ENCODE data around the gene SIAE.

SIAE gene

GRCh38 chr11:124670732-124671131 lies 2.8 kb downstream of the SIAE start:
- DNase-seq, result peak; percentile 94
- in situ Hi-C loops (cut with MboI; ENCODE audit: low pct_unique_long_range_greater_than_20kb, low sequenced_read_pairs), result loop anchor here (25.0 kb wide), 1 partner anchor 167 kb away; no protein-coding TSS in a partner anchor

DNA sequence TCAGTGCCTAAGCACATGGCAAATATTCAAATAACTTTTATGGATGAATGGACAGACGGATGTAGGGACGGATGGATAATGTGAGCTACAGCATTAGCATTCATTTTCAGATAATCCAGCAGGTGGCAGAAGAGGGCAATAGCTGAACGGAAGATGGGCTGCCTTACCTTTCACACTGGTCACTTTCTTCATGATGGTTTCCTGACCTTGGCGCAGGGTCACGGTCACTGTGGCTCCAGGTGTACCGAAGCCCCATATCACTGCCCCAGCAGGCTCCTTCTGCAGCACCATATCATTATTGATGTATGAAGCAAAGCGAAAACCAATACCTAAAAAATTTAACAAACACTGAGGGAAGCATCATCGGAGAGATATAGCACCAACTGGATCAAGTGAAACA lies 4.3 kb downstream of the SIAE start:
- in situ Hi-C loops (cut with MboI; ENCODE audit: low pct_unique_long_range_greater_than_20kb, low sequenced_read_pairs), result loop anchor here (25.0 kb wide), 1 partner anchor 168 kb away; no protein-coding TSS in a partner anchor

GRCh38 chr11:124667601-124668000 lies 5.9 kb downstream of the SIAE start:
- in situ Hi-C loops (cut with MboI; ENCODE audit: low pct_unique_long_range_greater_than_20kb, low sequenced_read_pairs), result loop anchor here (25.0 kb wide), 1 partner anchor 170 kb away; no protein-coding TSS in a partner anchor

More for the DNA sequence above, 4.3 kb downstream of the SIAE start:
- peak; percentile 55 for DNase-seq

GRCh38 chr11:124663861-124664260 lies 9.7 kb downstream of the SIAE start:
- DNase-seq, result no peak
- in situ Hi-C loops (cut with MboI; ENCODE audit: low pct_unique_long_range_greater_than_20kb, low sequenced_read_pairs), result loop anchor here (25.0 kb wide), 1 partner anchor 173 kb away; no protein-coding TSS in a partner anchor

More at GRCh38 chr11:124667601-124668000, 5.9 kb downstream of the SIAE start:
- no peak for DNase-seq

GRCh38 chr11:124662106-124662505 lies 11.4 kb downstream of the SIAE start:
- in situ Hi-C loops (cut with MboI; ENCODE audit: low pct_unique_long_range_greater_than_20kb, low sequenced_read_pairs), result loop anchor here (25.0 kb wide), 1 partner anchor 175 kb away; no protein-coding TSS in a partner anchor
- no peak for DNase-seq

DNA sequence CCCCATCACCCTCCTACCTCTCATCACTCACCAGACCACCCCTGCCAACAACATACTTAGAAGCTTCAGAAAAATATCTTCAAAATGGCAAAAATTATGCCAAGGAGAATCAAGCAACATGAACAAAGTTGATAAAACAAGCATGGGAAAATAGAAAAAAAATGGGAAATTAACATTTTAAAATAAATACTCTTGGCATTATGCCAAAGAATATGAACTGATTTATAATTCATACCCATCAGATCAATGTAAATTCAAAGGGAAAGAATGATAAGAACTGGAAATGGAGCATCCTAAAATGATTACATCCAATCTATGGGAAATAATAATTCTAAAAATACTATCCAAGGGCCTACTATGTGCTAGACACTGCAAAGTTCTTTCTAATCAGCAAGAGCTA lies 12.0 kb downstream of the SIAE start:
- in situ Hi-C loops (cut with MboI; ENCODE audit: low pct_unique_long_range_greater_than_20kb, low sequenced_read_pairs), result loop anchor here (25.0 kb wide), 1 partner anchor 176 kb away; no protein-coding TSS in a partner anchor
- DNase-seq, result no peak

DNA sequence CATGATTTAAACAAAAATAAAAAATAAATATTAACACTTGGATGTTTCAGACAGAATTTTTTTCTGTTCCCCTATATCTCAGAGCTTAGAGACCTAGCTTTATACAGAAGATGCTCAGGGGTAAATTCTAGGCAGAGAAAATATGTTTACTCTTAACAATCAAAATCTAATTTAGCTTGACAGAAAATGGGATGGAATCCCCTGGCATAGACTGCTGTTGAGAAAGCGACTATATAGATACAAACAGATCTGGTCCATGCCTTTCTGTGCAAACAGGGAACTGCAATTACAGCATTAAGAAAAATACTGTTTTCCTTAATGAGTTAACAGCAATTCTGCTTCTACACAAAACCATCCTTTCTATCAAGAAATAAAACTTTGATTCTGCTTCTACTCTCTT lies 14.6 kb downstream of the SIAE start:
- in situ Hi-C loops (cut with MboI; ENCODE audit: low pct_unique_long_range_greater_than_20kb, low sequenced_read_pairs), result loop anchor here (25.0 kb wide), 1 partner anchor 178 kb away; no protein-coding TSS in a partner anchor
- DNase-seq, result no peak

- in situ Hi-C loops (cut with MboI; ENCODE audit: low pct_unique_long_range_greater_than_20kb, low sequenced_read_pairs), result loop anchor here (25.0 kb wide), 1 partner anchor 179 kb away; no protein-coding TSS in a partner anchor
- DNase-seq, result no peak
Observed at GRCh38 chr11:124658501-124658900, 15.0 kb downstream of the SIAE start.

DNA sequence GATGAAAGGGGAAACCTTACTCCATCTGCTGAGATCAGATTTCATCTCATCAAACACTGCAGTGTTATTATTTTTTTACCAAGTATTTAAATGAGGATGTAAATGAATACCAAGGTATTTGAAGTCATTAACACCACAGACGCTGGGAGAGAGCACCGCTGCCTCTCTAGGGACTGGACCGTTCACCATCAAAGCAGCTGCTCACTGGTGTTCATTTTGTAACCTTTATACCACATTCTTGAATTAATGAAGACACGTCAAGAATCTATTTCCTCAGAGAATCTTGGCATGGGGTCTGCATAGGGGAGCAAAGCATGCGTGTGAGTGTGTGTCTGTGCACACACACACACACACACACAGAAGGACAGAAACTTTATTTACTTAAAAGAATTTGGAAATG lies 15.6 kb downstream of the SIAE start:
- in situ Hi-C loops (cut with MboI; ENCODE audit: low pct_unique_long_range_greater_than_20kb, low sequenced_read_pairs), result loop anchor here (25.0 kb wide), 1 partner anchor 179 kb away; no protein-coding TSS in a partner anchor
- no peak for DNase-seq

GRCh38 chr11:124656774-124657630 lies 16.5 kb downstream of the SIAE start:
- in situ Hi-C loops (cut with MboI; ENCODE audit: low pct_unique_long_range_greater_than_20kb, low sequenced_read_pairs), result loop anchor here (25.0 kb wide), 1 partner anchor 180 kb away; no protein-coding TSS in a partner anchor
- no peak for DNase-seq

GRCh38 chr11:124648610-124649009 lies 24.9 kb downstream of the SIAE start:
- in situ Hi-C loops (cut with MboI; ENCODE audit: low pct_unique_long_range_greater_than_20kb, low sequenced_read_pairs), result no loop called here
- DNase-seq, result no peak

DNA sequence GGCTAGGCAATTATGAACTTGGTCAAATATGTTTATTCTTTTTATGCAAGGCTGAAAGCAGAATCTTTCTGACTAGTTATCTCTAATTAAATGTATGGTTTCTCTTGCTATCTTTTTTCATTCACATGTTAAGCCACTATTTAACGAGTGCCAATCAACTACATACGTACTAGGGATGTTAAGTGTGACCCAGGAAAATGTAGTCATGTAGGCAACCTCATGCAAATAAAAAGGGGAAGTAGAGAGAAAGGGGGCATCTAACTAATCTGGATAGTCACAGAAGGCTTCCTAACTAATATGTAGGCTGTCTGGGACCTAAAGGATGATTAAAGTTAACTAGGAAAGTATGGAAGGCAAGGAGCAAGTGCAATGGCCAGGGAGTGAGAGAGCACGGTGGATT lies 27.4 kb downstream of the SIAE start:
- peak; percentile 29 for DNase-seq
- in situ Hi-C loops (cut with MboI; ENCODE audit: low pct_unique_long_range_greater_than_20kb, low sequenced_read_pairs), result no loop called here

GRCh38 chr11:124644426-124645280 lies 28.9 kb downstream of the SIAE start:
- in situ Hi-C loops (cut with MboI; ENCODE audit: low pct_unique_long_range_greater_than_20kb, low sequenced_read_pairs), result no loop called here
- peak; percentile 74 for DNase-seq

DNA sequence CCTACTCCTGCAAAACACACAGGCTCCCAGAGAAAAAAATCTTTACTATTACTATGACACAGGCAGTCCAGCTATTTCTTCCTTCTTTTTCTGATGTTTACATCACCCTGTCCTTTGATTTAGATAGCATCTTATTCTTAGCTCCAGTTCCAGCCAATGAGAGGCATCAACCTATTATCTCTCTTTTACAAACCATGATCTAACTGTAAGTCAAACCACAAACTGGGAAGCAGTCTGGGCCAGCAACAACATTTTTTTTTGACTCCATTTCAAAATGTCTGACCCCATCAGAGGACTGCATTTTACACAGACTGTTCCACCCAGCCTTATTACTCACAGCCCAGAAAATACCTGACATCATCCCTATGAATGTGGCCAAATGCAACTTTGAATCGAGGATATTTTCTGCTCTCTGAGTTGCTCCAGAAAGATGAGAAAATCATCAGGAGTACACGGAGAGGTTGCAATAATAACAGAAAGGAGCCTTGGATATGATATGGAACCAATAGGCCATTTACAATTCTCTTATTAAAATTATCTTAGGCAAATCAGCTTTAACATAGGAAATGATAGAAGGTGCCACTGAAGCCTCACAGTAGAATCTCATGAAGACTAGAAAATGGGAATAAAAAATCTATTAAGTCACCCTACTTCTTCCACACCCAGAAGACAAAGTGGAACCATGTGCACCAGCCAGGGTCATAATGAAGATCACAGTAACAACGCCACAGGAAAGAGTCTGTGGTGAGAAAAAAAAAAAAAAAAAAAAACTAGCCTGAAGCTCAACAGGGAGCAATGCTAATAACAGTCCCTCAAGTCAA lies 29.7 kb downstream of the SIAE start:
- in situ Hi-C loops (cut with MboI; ENCODE audit: low pct_unique_long_range_greater_than_20kb, low sequenced_read_pairs), result no loop called here
- DNase-seq, result peak; percentile 25

- in situ Hi-C loops (cut with MboI; ENCODE audit: low pct_unique_long_range_greater_than_20kb, low sequenced_read_pairs), result no loop called here
- DNase-seq, result no peak
Observed at GRCh38 chr11:124643042-124643604, 30.4 kb downstream of the SIAE start.

DNA sequence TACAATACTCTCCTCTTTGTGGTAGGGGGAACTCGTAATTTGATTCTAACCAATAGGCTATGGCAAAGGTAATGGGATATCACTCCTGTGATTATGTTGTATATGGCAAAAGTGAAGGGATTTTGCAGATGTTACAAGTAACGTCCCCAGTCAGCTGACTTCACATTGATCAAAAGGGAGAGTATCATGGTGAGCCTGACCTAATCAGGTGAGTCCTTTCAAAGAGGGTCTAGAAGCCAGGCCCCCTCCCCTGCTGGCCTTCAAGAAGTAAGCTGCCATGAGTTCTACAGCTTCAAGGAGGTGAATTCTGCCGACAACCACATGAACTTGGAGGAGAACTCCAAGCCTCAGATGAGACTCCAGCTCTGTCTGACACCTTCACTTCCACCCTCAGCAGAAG lies 30.9 kb downstream of the SIAE start:
- in situ Hi-C loops (cut with MboI; ENCODE audit: low pct_unique_long_range_greater_than_20kb, low sequenced_read_pairs), result no loop called here
- DNase-seq, result no peak

- DNase-seq, result peak; percentile 44
- in situ Hi-C loops (cut with MboI; ENCODE audit: low pct_unique_long_range_greater_than_20kb, low sequenced_read_pairs), result no loop called here
Observed at GRCh38 chr11:124640666-124641065, 32.9 kb downstream of the SIAE start.

DNA sequence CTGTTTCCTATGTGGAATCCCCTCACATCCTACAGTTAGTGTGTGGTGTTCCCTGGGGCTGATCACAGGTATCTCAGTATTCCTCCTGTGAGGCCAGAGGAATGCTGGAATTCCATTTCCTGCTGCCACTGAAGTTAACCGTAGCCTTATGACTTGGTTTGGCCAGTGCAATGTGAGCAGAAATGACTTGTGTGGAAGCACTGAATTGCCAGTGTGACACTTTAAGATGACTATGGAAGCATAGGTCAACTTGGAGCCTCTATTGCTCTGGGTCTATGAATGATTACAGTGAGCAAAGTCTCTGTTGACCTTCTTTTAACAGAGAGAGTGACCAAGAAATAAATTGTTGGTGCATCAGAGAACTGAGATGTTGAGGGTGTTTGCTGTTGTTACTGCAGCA lies 34.4 kb downstream of the SIAE start:
- in situ Hi-C loops (cut with MboI; ENCODE audit: low pct_unique_long_range_greater_than_20kb, low sequenced_read_pairs), result no loop called here
- no peak for DNase-seq
